GM21381 (cell line): ENCODE results near the gene ZNF853.
"Not testable (repeated sequence)": the region's sequence is repeated elsewhere in the genome, so short reads cannot be mapped to it uniquely, and the experiment has no call there.

Source experiments
- ATAC-seq: cut with Tn5 transposase; IDR thresholded peaks from one replicate; pipeline ENCODE4 v1.9.1; 2021; ENCODE audit warnings: mild to moderate bottlenecking, moderate library complexity; ENCODE audit not compliant: unreplicated experiment

ZNF853 gene

GRCh38 chr7:6650521-6651011, 35.2 kb downstream of the ZNF853 start:
- ATAC-seq: no peak

DNA sequence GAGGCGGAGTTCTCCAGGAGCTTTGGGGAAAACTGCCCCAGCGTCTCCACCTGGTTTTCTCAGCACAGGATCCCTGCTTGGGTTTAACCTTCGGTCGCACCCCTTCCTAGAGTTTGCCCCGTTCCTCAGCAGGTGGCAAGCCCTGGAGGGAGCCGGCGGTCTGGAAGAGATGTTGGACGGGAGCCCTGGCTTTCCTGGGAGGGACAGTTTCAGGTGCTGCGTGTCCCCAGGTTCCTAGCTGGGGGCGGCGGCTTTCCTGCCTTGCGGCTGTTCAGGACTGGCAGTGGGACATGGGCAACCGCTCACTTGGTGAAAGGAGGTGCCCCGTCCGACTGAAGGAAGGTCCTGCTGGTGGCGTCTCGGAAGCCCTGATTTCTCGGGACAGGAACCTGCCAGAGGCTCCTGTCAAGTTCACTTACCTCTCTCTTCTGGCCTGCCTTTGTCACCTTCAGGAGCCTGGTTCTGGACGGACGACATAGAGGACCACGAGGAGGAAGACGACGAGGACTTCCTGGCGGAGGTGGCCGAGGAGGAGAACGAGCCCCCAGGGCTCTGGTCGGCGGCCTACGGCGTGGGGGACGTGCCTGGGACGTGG, 36.5 kb downstream of the ZNF853 start:
- no peak for ATAC-seq

GRCh38 chr7:6652446-6653011, 37.1 kb downstream of the ZNF853 start:
- no peak for ATAC-seq

GRCh38 chr7:6653071-6654003, 37.9 kb downstream of the ZNF853 start:
- ATAC-seq: no peak

DNA sequence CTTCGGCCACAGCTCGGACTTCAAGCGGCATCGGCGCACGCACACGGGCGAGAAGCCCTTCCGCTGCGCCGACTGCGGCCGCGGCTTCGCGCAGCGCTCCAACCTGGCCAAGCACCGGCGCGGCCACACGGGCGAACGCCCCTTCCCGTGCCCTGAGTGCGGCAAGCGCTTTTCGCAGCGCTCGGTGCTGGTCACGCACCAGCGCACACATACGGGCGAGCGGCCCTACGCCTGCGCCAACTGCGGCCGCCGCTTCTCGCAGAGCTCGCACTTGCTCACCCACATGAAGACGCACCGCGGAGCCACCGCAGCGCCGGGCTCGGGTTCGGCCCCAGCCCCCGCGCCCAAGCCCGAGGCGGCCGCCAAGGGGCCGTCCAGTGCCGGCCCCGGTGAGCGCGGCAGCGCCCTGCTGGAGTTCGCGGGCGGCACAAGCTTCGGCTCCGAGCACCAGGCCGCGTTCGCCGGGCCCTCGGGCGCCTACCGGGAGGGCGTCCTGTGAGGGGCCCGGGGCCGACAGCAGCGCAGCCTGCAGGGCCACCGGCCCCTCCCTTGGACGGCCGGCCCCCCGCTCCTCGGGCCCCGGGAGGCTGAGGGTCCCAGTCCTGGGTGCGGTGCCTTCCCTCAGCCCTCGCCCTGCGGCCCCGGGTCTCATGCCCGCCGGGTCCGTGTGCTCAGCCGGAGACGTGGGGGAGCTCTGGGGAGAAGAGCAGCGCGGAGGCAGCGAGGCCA, 38.9 kb downstream of the ZNF853 start:
- no peak for ATAC-seq

- ATAC-seq: no peak
Observed at GRCh38 chr7:6654842-6655610, 39.6 kb downstream of the ZNF853 start.

DNA sequence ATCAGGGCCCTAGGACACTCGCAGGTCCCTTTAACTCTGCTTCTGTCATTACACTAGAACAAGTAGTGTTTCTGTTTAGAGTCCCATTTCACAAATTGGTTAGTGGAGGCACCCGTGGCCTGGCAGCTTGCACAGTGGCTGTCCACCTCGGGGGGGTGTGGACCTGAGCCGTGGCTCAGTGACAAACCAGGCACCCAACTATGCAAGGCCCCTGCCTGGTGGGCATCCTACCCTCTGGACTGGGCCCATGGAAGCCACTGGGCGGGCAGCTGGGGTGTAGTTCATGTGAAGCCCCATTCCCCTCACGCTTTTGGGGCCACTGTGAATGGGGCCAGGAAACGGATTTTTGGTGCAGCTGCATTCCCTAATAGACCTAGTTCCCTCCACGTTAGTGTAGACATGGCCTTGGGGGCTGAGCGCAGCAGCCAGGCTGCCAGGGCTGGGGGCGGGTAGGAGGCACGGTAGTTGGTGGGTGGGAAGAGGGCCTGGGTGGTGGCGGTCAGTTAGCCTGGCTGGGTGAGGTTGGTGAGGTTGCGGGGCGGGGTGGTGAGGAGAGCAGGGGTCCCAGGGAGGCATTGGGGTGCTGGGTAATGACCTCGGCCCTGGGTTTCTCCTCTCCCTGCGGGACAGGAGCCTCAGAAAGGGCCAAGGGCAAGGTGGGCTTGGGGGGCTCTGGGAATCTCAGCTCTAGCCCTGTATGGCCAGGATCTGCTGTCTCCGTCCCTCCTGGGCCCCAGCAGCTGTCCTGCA, 40.4 kb downstream of the ZNF853 start:
- ATAC-seq: no peak

- no peak for ATAC-seq
Observed at GRCh38 chr7:6656413-6656812, 41.0 kb downstream of the ZNF853 start.

- ATAC-seq: no peak
Observed at GRCh38 chr7:6658618-6659345, 43.4 kb downstream of the ZNF853 start.

DNA sequence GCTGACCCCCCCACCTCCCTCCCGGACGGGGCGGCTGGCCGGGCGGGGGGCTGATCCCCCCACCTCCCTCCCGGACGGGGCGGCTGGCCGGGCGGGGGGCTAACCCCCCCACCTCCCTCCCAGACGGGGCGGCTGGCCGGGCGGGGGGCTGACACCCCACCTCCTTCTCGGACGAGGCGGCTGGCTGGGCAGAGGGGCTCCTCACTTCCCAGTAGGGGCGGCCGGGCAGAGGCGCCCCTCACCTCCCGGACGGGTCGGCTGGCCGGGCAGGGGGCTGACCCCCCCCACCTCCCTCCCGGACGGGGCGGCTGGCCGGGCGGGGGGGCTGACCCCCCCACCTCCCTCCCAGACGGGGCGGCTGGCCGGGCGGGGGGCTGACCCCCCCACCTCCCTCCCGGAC, 55.4 kb downstream of the ZNF853 start:
- not testable (repeated sequence) for ATAC-seq
